HepG2 (cell line): ENCODE data around the gene MPG. TPM values are rescaled to one million over a fixed set of nuclear protein-coding genes. Genes with fewer than 3 reads are reported as not detected.
A peak's percentile ranks its signal among the peaks of the same experiment; 100 is the strongest.

Experiments
- ATAC-seq: fragments of 200-7000 bp; cut with Tn5 transposase; 3 replicates; pipeline ENCODE4 v1.9.1; 2020; ENCODE audit warnings: mild to moderate bottlenecking, moderate library complexity
- BruUV-seq: library from RNA; stranded (reverse); fragments of 400-500 nt; replicated peaks from 2 replicates; lab custom pipeline; 2021; lab: Mats Ljungman, UMichigan
- CTCF ChIA-PET: fragments of 300-600 bp; formaldehyde crosslinking; extraction: SDS; loops from one replicate; lab custom pipeline; 2021; ENCODE audit warnings: low total read pairs, inconsistent platforms, low intra/inter-chr PET ratio; lab: Yijun Ruan, JAX
- POLR2A ChIA-PET: fragments of 350-600 bp; sonication (Branson Sonifier 250); formaldehyde crosslinking; loops from one replicate; lab custom pipeline; 2020; ENCODE audit warnings: antibody characterized with exemption, inconsistent platforms; lab: Yijun Ruan, JAX
- DNase-seq: peaks from one replicate; pipeline ENCODE4 v3.0.0-alpha.2; 2015; ENCODE audit warnings: low spot score
- FAIRE-seq: peaks from 3 replicates; lab custom pipeline; 2011; peaks lifted over from hg19 to GRCh38; lab: Jason Lieb, UNC
- H2AFZ ChIP-seq: one replicate; pipeline ENCODE4 v1.6.1; 2011; ENCODE audit warnings: low read length, inconsistent platforms
- H3K27ac ChIP-seq: fragments of 300-600 bp; 3 replicates; pipeline ENCODE4 v1.8.0; 2011; ENCODE audit warnings: mixed run types, mild to moderate bottlenecking, mixed read lengths, low read length, inconsistent platforms; ENCODE audit not compliant: insufficient read depth; ENCODE audit errors: extremely low read length
- H3K27me3 ChIP-seq, 2 experiments: fragments of 200-600 bp in 1 of 2; 2 replicates in 1 of 2; 3 replicates in 1 of 2; pipeline versions ENCODE4 v1.6.0 to v1.8.0; 2011; ENCODE audit warnings: low read length in 2 of 2, mild to moderate bottlenecking in 2 of 2, moderate library complexity in 2 of 2, inconsistent platforms in 1 of 2; ENCODE audit not compliant: insufficient read depth in 2 of 2, control insufficient read depth in 1 of 2
- H3K36me3 ChIP-seq, 2 experiments: fragments of 200-600 bp in 1 of 2; replicated peaks in 1 of 2; 2 replicates in 1 of 2; 3 replicates in 1 of 2; pipeline versions ENCODE4 v1.5.1 to v1.8.0; 2011; ENCODE audit warnings: low read length in 2 of 2, inconsistent platforms in 1 of 2; ENCODE audit not compliant: insufficient read depth in 2 of 2, control insufficient read depth in 1 of 2
- H3K4me1 ChIP-seq: 2 replicates; pipeline ENCODE4 v1.5.1; 2012; ENCODE audit warnings: low read length, inconsistent platforms; ENCODE audit not compliant: insufficient read depth
- H3K4me2 ChIP-seq: 2 replicates; pipeline ENCODE4 v1.6.0; 2011; ENCODE audit warnings: low read depth, low read length, inconsistent platforms
- H3K4me3 ChIP-seq, 3 experiments: fragments of 200-600 bp in 1 of 3; sonication (generic), shearing (Covaris generic) in 1 of 3; replicated peaks in 1 of 3; 2 replicates each; pipeline ENCODE4 v1.5.1; 2011 to 2016; ENCODE audit warnings: low read length in 3 of 3, inconsistent platforms in 2 of 3, low read depth in 2 of 3, mild to moderate bottlenecking in 2 of 3, control low read depth in 1 of 3, mixed read lengths in 1 of 3; ENCODE audit not compliant: insufficient read depth in 1 of 3
- H3K79me2 ChIP-seq: one replicate; pipeline ENCODE4 v1.6.1; 2011; ENCODE audit warnings: low read length, inconsistent platforms; ENCODE audit not compliant: insufficient read depth
- H3K9ac ChIP-seq: 2 replicates; pipeline ENCODE4 v1.6.0; 2011; ENCODE audit warnings: mild to moderate bottlenecking, low read depth, low read length, inconsistent platforms; ENCODE audit not compliant: insufficient read depth
- H3K9me3 ChIP-seq: 2 replicates; pipeline ENCODE4 v1.5.1; 2012; ENCODE audit warnings: mild to moderate bottlenecking, low read length
- H4K20me1 ChIP-seq: 2 replicates; pipeline ENCODE4 v1.6.0; 2011; ENCODE audit warnings: inconsistent platforms, mild to moderate bottlenecking, low read length, moderate library complexity; ENCODE audit not compliant: insufficient read depth
- AGO2 ChIP-seq: fragments of 200-400 bp; formaldehyde crosslinking; optimal IDR thresholded peaks from 2 replicates; pipeline ENCODE3; 2017; ENCODE audit warnings: mild to moderate bottlenecking, low read depth, low read length, moderate library complexity
- ARHGAP35 ChIP-seq: sonication (generic); formaldehyde crosslinking; IDR thresholded peaks from 2 replicates; pipeline ENCODE4 v1.9.0; 2022; ENCODE audit warnings: mild to moderate bottlenecking, inconsistent platforms, moderate library complexity, missing genetic modification reagents, borderline replicate concordance
- CBX1 ChIP-seq: IDR thresholded peaks from one replicate; pipeline ENCODE4 v1.6.1; 2016; ENCODE audit warnings: antibody characterized with exemption, low read depth
- CCDC6 ChIP-seq: sonication (generic); formaldehyde crosslinking; IDR thresholded peaks from 2 replicates; pipeline ENCODE4 v1.8.1; 2022; ENCODE audit warnings: mild to moderate bottlenecking, missing genetic modification reagents, moderate library complexity
- CEBPB ChIP-seq: IDR thresholded peaks from 2 replicates; pipeline ENCODE4 v1.6.1; 2011; ENCODE audit warnings: low read depth, low read length, improper control_type of control experiment, borderline replicate concordance
- GFI1 ChIP-seq: sonication (generic); formaldehyde crosslinking; IDR thresholded peaks from 2 replicates; pipeline ENCODE4 v1.5.0; 2020; ENCODE audit warnings: missing genetic modification reagents, mild to moderate bottlenecking, borderline replicate concordance
- KDM5B ChIP-seq: sonication (generic); formaldehyde crosslinking; IDR thresholded peaks from 2 replicates; pipeline ENCODE4 v1.4.0; 2020; ENCODE audit warnings: missing genetic modification reagents, mild to moderate bottlenecking, borderline replicate concordance
- SP2 ChIP-seq: sonication (generic); formaldehyde crosslinking; IDR thresholded peaks from 2 replicates; pipeline ENCODE4 v1.5.1; 2020; ENCODE audit warnings: mild to moderate bottlenecking, missing genetic modification reagents
- TCF7 ChIP-seq: sonication (generic); IDR thresholded peaks from 2 replicates; pipeline ENCODE4 v1.6.1; 2016; ENCODE audit warnings: antibody characterized with exemption, low read depth
- TRAFD1 ChIP-seq: sonication (generic); formaldehyde crosslinking; IDR thresholded peaks from 2 replicates; pipeline ENCODE4 v1.5.1; 2020; ENCODE audit warnings: missing genetic modification reagents, mild to moderate bottlenecking, borderline replicate concordance
- ZBTB43 ChIP-seq: sonication (generic); formaldehyde crosslinking; conservative IDR thresholded peaks from 2 replicates; pipeline ENCODE4 v1.4.0; 2020; ENCODE audit warnings: missing genetic modification reagents
- ZFP1 ChIP-seq: IDR thresholded peaks from 2 replicates; pipeline ENCODE4 v1.6.1; 2016
- ZNF781 ChIP-seq: sonication (generic); formaldehyde crosslinking; IDR thresholded peaks from 2 replicates; pipeline ENCODE4 v1.5.1; 2020; ENCODE audit warnings: borderline replicate concordance, mild to moderate bottlenecking, missing genetic modification reagents; ENCODE audit errors: not compliant biosample characterization
- ZNF850 ChIP-seq: sonication (generic); formaldehyde crosslinking; conservative IDR thresholded peaks from 2 replicates; pipeline ENCODE4 v1.9.0; 2021; ENCODE audit warnings: mild to moderate bottlenecking, missing genetic modification reagents
- ZSCAN29 ChIP-seq: sonication (generic); formaldehyde crosslinking; conservative IDR thresholded peaks from 2 replicates; pipeline ENCODE4 v1.4.0; 2020; ENCODE audit warnings: mild to moderate bottlenecking, missing genetic modification reagents
- WGBS: methylation state at CpG from one replicate; pipeline ENCODE4 v1.1.6; 2017; ENCODE audit warnings: low lambda C conversion rate; 5-methylcytosine and 5-hydroxymethylcytosine counted together
- in situ Hi-C: cut with HindIII; loops from 2 replicates; pipeline ENCODE4 v1.10.0; 2017; ENCODE audit warnings: low pct_unique_long_range_greater_than_20kb; ENCODE audit not compliant: extremely low pct_ligation_motif_present
- intact Hi-C: fragments of 100-400 bp; cut with micrococcal nuclease; formaldehyde crosslinking; loops from one replicate; pipeline ENCODE4 v1.10.0; 2022; ENCODE audit not compliant: unreplicated experiment
- polyA plus RNA-seq, 8 experiments: library from polyadenylated mRNA; depleted of rRNA in 3 of 8; stranded (reverse) in 7 of 8; unstranded in 1 of 8; fragments of >200 nt; fragmentation: Illumina TruSeq in 4 of 8; extraction: Trizol in 4 of 8; gene quantifications; 2 replicates each; pipeline versions ENCODE4 v1.2.1 to v1.2.3, GENCODE V29; 2011 to 2016; ENCODE audit warnings: low read depth in 4 of 8, missing spikeins in 1 of 8, mixed read lengths in 1 of 8; ENCODE audit not compliant: insufficient read depth in 1 of 8
- total RNA-seq, 5 experiments: library from RNA; depleted of rRNA; stranded (reverse); fragments of >200 nt; fragmentation: Illumina TruSeq; extraction: Trizol; gene quantifications; 2 replicates each; pipeline ENCODE4 v1.2.3, GENCODE V29; 2016; ENCODE audit warnings: low read depth in 1 of 5
- TF ChIP-seq, protein P1 (sequence below): sonication (generic); formaldehyde crosslinking; IDR thresholded peaks from 2 replicates; pipeline ENCODE4 v1.5.1; 2020; ENCODE audit warnings: mild to moderate bottlenecking, missing genetic modification reagents, moderate library complexity

The MPG gene
- total and polyA plus RNA-seq, 2 of the 13 experiments (the other 11 are each of a cell fraction or from before 2014, with no cell fraction given): 59.1 to 62.5 TPM

DNA sequence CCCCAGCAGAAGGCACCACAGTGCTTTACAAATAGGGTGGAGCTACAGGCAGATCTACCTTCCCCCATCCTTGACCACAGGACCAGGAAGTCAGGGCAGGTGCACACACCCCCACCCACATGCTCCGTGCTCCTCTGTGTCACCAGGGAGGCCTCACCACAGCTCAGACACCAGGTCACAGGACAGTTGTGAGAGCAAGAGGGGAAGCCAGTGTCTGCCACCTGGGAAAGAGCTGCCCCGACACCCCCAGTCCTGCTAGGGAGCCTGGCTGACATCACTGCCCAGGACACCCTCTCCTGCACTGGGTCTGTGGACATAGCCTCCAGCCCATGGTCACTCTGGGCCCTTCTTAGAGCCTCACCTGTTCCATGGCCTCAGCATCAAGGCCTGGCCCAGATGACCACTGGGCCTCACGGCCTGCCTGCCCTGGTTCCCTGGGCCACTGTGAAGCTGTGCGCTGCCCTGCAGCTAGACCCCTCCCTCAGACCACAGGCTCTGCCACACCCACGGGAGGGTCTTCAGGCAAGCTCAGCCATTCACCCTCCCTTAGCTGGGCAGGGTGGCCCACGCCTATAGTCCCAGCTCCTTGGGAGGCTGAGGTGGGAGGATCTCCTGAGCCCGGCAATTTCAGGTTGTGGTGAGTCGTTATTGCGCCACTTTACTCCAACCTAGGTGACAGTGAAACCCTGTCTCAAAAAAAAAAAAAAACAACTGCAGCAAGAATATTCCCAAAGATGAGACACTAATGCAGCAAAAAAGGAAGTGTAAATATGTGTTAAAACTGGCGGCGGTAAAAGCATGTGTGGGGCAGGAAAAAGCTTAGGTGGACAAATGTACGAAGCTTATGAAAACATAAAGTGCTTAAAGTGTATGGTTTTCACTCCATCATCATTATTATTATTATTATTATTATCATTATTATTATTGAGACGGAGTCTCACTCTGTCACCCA, 38.8 kb upstream of the MPG start:
- no peaks in the 10 kb centered on the region for H3K27me3 ChIP-seq
- POLR2A ChIA-PET: no interaction called here
- TF ChIP-seq ZSCAN29 (no peak), CEBPB (peak; percentile 39; the same call in 1 of the 2 replicates), TCF7 (no peak), SP2 (no peak), ZBTB43 (CRISPR knock-in tag) (no peak), ARHGAP35 (no peak), ZNF850 (no peak), KDM5B (CRISPR knock-in tag) (no peak), ZFP1 (CRISPR knock-in tag) (no peak), TRAFD1 (CRISPR knock-in tag) (no peak), ZNF781 (CRISPR knock-in tag) (no peak), AGO2 (peak; percentile 64), GFI1 (no peak), CCDC6 (CRISPR knock-in tag) (no peak), CBX1 (no peak)
- TF ChIP-seq, protein P1, sequence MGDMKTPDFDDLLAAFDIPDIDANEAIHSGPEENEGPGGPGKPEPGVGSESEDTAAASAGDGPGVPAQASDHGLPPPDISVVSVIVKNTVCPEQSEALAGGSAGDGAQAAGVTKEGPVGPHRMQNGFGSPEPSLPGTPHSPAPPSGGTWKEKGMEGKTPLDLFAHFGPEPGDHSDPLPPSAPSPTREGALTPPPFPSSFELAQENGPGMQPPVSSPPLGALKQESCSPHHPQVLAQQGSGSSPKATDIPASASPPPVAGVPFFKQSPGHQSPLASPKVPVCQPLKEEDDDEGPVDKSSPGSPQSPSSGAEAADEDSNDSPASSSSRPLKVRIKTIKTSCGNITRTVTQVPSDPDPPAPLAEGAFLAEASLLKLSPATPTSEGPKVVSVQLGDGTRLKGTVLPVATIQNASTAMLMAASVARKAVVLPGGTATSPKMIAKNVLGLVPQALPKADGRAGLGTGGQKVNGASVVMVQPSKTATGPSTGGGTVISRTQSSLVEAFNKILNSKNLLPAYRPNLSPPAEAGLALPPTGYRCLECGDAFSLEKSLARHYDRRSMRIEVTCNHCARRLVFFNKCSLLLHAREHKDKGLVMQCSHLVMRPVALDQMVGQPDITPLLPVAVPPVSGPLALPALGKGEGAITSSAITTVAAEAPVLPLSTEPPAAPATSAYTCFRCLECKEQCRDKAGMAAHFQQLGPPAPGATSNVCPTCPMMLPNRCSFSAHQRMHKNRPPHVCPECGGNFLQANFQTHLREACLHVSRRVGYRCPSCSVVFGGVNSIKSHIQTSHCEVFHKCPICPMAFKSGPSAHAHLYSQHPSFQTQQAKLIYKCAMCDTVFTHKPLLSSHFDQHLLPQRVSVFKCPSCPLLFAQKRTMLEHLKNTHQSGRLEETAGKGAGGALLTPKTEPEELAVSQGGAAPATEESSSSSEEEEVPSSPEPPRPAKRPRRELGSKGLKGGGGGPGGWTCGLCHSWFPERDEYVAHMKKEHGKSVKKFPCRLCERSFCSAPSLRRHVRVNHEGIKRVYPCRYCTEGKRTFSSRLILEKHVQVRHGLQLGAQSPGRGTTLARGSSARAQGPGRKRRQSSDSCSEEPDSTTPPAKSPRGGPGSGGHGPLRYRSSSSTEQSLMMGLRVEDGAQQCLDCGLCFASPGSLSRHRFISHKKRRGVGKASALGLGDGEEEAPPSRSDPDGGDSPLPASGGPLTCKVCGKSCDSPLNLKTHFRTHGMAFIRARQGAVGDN (CRISPR knock-in tag): peak; percentile 11; the same call in 1 of the 2 replicates
- TF ChIP-seq, all 625 proteins: peak for 3
- H3K27ac ChIP-seq: no peak overlapping the region
- DNase-seq: no peak
- H3K36me3 ChIP-seq: peaks cover 3 to 6% of the 10 kb centered on the region in 2 experiments; a peak in 1 of 5 replicates
- ATAC-seq: no peak
- no peak overlapping the region for H2AFZ ChIP-seq
- H3K4me3 ChIP-seq: no peak overlapping the region
- H3K9ac ChIP-seq: no peak overlapping the region
- H3K4me2 ChIP-seq: no peak overlapping the region
- no peak for FAIRE-seq
- peaks cover 14% of the 10 kb centered on the region for H3K4me1 ChIP-seq
- intact Hi-C loops: no loop called here
- in situ Hi-C loops: no loop called here
- H4K20me1 ChIP-seq: no peaks in the 10 kb centered on the region
- BruUV-seq: no TSS peak
- CTCF ChIA-PET: no interaction called here
- H3K79me2 ChIP-seq: no peaks in the 10 kb centered on the region
- WGBS: 98% methylated on average over 9 of the region's 13 CpGs
- H3K9me3 ChIP-seq: no peaks in the 10 kb centered on the region
